A673 (cell line): ENCODE measurements around the gene MITF.

Experiments used
- EZH2 ChIP-seq: fragments of 200-600 bp; sonication (generic); IDR thresholded peaks from 2 replicates; pipeline ENCODE4 v1.6.1; 2017; ENCODE audit warnings: borderline replicate concordance, low read depth, mild to moderate bottlenecking, mixed read lengths, antibody characterized with exemption, low read length; ENCODE audit not compliant: poor library complexity, severe bottlenecking
- TF ChIP-seq, protein P1 (sequence below): fragments of 300-800, 200-600 bp; sonication (generic); conservative IDR thresholded peaks from 2 replicates; pipeline ENCODE4 v1.5.1; 2017; ENCODE audit warnings: low read depth, mild to moderate bottlenecking, antibody characterized with exemption, low read length, moderate library complexity, mixed read lengths

DNA sequence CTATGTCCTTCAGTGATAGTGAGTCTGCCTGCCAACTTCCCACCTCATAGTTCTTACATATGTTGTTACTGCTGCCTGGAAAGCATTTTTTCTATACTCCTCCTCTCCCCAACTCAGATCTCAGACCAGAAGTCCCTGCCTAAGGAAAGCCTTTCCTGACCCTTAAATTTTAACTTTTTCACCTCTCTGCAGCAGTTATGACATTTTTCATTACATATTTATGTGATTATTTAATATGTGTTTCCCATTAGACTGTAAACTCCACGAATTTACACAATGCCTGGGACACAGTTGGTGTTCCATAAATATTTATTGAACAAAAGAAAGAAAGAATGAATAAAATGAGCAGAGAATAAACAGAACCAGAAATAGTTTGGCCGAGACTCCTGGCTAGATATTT, 125.5 kb downstream of the MITF start:
- TF ChIP-seq, protein P1, sequence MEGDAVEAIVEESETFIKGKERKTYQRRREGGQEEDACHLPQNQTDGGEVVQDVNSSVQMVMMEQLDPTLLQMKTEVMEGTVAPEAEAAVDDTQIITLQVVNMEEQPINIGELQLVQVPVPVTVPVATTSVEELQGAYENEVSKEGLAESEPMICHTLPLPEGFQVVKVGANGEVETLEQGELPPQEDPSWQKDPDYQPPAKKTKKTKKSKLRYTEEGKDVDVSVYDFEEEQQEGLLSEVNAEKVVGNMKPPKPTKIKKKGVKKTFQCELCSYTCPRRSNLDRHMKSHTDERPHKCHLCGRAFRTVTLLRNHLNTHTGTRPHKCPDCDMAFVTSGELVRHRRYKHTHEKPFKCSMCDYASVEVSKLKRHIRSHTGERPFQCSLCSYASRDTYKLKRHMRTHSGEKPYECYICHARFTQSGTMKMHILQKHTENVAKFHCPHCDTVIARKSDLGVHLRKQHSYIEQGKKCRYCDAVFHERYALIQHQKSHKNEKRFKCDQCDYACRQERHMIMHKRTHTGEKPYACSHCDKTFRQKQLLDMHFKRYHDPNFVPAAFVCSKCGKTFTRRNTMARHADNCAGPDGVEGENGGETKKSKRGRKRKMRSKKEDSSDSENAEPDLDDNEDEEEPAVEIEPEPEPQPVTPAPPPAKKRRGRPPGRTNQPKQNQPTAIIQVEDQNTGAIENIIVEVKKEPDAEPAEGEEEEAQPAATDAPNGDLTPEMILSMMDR, result no peak
- no peak for TF ChIP-seq EZH2
